T-helper 1 cell treated with Interleukin-12 subunit alpha and Interleukin-12 subunit beta and Interleukin-4 antibody, amounts not matched to agents 30 μg/mL and 1 μg/mL, for 36 hours (primary cell): ENCODE measurements around the gene MYL7.
"Not testable (repeated sequence)": the region's sequence is repeated elsewhere in the genome, so short reads cannot be mapped to it uniquely, and the experiment has no call there.

Experiments used
- H3K27ac Mint-ChIP-seq: one replicate; pipeline ENCODE4 v1.8.0; 2021; ENCODE audit warnings: mild to moderate bottlenecking, mixed read lengths
- H3K27me3 Mint-ChIP-seq: one replicate; pipeline ENCODE4 v1.8.0; 2021; ENCODE audit warnings: low read depth, mixed read lengths
- H3K36me3 Mint-ChIP-seq: one replicate; pipeline ENCODE4 v1.8.0; 2021; ENCODE audit warnings: low read depth, mixed read lengths
- H3K4me1 Mint-ChIP-seq: one replicate; pipeline ENCODE4 v1.8.0; 2021; ENCODE audit warnings: low read depth, mixed read lengths
- H3K4me3 Mint-ChIP-seq: one replicate; pipeline ENCODE4 v1.8.0; 2021; ENCODE audit warnings: mild to moderate bottlenecking, moderate library complexity, mixed read lengths
- H3K9me3 Mint-ChIP-seq: one replicate; pipeline ENCODE4 v1.8.0; 2021; ENCODE audit warnings: mixed read lengths

MYL7 gene

GRCh38 chr7:44138698-44139097 lies 2.4 kb downstream of the MYL7 start:
- H3K27me3 Mint-ChIP-seq = peaks cover 8% of the 10 kb centered on the region
- no peak overlapping the region for H3K4me3 Mint-ChIP-seq
- H3K4me1 Mint-ChIP-seq = no peaks in the 10 kb centered on the region
- no peaks in the 10 kb centered on the region for H3K9me3 Mint-ChIP-seq
- H3K36me3 Mint-ChIP-seq = no peaks in the 10 kb centered on the region
- H3K27ac Mint-ChIP-seq = no peak overlapping the region

- no peaks in the 10 kb centered on the region for H3K9me3 Mint-ChIP-seq
- H3K4me3 Mint-ChIP-seq = no peak overlapping the region
- H3K4me1 Mint-ChIP-seq = no peaks in the 10 kb centered on the region
- H3K27ac Mint-ChIP-seq = no peak overlapping the region
- peaks cover 8% of the 10 kb centered on the region for H3K27me3 Mint-ChIP-seq
- H3K36me3 Mint-ChIP-seq = no peaks in the 10 kb centered on the region
These were observed 4.4 kb downstream of the MYL7 start for GRCh38 chr7:44136731-44137130.

GRCh38 chr7:44134943-44135628 lies 6.0 kb downstream of the MYL7 start:
- H3K36me3 Mint-ChIP-seq = no peaks in the 10 kb centered on the region
- H3K4me1 Mint-ChIP-seq = no peaks in the 10 kb centered on the region
- H3K9me3 Mint-ChIP-seq = no peaks in the 10 kb centered on the region
- H3K27me3 Mint-ChIP-seq = peaks cover 8% of the 10 kb centered on the region
- no peak overlapping the region for H3K4me3 Mint-ChIP-seq
- H3K27ac Mint-ChIP-seq = no peak overlapping the region

GRCh38 chr7:44133295-44133694 lies 7.8 kb downstream of the MYL7 start:
- Mint-ChIP-seq H3K36me3 (no peaks in the 10 kb centered on the region), H3K27ac (no peak overlapping the region), H3K9me3 (no peaks in the 10 kb centered on the region), H3K4me1 (no peaks in the 10 kb centered on the region), H3K27me3 (peaks cover 8% of the 10 kb centered on the region), H3K4me3 (no peak overlapping the region)

GRCh38 chr7:44132039-44132438 lies 9.1 kb downstream of the MYL7 start:
- H3K9me3 Mint-ChIP-seq = no peaks in the 10 kb centered on the region
- no peak overlapping the region for H3K27ac Mint-ChIP-seq
- no peaks in the 10 kb centered on the region for H3K4me1 Mint-ChIP-seq
- H3K4me3 Mint-ChIP-seq = no peak overlapping the region
- no peaks in the 10 kb centered on the region for H3K36me3 Mint-ChIP-seq
- H3K27me3 Mint-ChIP-seq = peaks cover 7% of the 10 kb centered on the region

GRCh38 chr7:44131173-44132029 lies 9.7 kb downstream of the MYL7 start:
- Mint-ChIP-seq H3K9me3 (no peaks in the 10 kb centered on the region), H3K27me3 (peaks cover 12% of the 10 kb centered on the region), H3K36me3 (no peaks in the 10 kb centered on the region), H3K4me3 (no peak overlapping the region), H3K27ac (no peak overlapping the region), H3K4me1 (no peaks in the 10 kb centered on the region)

- Mint-ChIP-seq H3K9me3 (no peaks in the 10 kb centered on the region), H3K27me3 (peaks cover 17% of the 10 kb centered on the region), H3K36me3 (no peaks in the 10 kb centered on the region), H3K27ac (no peak overlapping the region), H3K4me1 (peaks cover 3% of the 10 kb centered on the region), H3K4me3 (no peak overlapping the region)
These were observed 12.2 kb downstream of the MYL7 start for GRCh38 chr7:44128721-44129582.

GRCh38 chr7:44127161-44127560 lies 14.0 kb downstream of the MYL7 start:
- H3K27me3 Mint-ChIP-seq = peaks cover 17% of the 10 kb centered on the region
- peaks cover 9% of the 10 kb centered on the region for H3K4me1 Mint-ChIP-seq
- no peaks in the 10 kb centered on the region for H3K36me3 Mint-ChIP-seq
- no peaks in the 10 kb centered on the region for H3K9me3 Mint-ChIP-seq
- H3K4me3 Mint-ChIP-seq = no peak overlapping the region
- H3K27ac Mint-ChIP-seq = no peak overlapping the region

- peaks cover 12% of the 10 kb centered on the region for H3K4me1 Mint-ChIP-seq
- not testable (repeated sequence) for H3K36me3 Mint-ChIP-seq, H3K4me3 Mint-ChIP-seq
These were observed 14.6 kb downstream of the MYL7 start for GRCh38 chr7:44126574-44126973.

GRCh38 chr7:44124822-44125202 lies 16.3 kb downstream of the MYL7 start:
- Mint-ChIP-seq H3K36me3 (peaks cover 9% of the 10 kb centered on the region), H3K4me3 (peak overlapping the region; percentile 18), H3K27ac (no peak overlapping the region), H3K9me3 (no peaks in the 10 kb centered on the region), H3K27me3 (peaks cover 17% of the 10 kb centered on the region), H3K4me1 (peaks cover 23% of the 10 kb centered on the region)

More at GRCh38 chr7:44126574-44126973, 14.6 kb downstream of the MYL7 start:
- H3K9me3 Mint-ChIP-seq, H3K27ac Mint-ChIP-seq: not testable (repeated sequence)
- H3K27me3 Mint-ChIP-seq = peaks cover 17% of the 10 kb centered on the region

GRCh38 chr7:44123190-44124003 lies 17.7 kb downstream of the MYL7 start, which contains the start of gene POLD2:
POLD2 (minus strand) TSS chr7:44123548; CDS start chr7:44122053, 1,495 bp downstream.
- H3K4me3 Mint-ChIP-seq = peak within 1 kb of the TSS; percentile 81
- H3K9me3 Mint-ChIP-seq = no peaks in the 10 kb centered on the region
- H3K27me3 Mint-ChIP-seq = peaks cover 17% of the 10 kb centered on the region
- H3K27ac Mint-ChIP-seq = peak within 1 kb of the TSS; percentile 85
- H3K4me1 Mint-ChIP-seq = peaks cover 25% of the 10 kb centered on the region
- H3K36me3 Mint-ChIP-seq = peaks cover 11% of the 10 kb centered on the region

GRCh38 chr7:44122529-44122928 lies 18.6 kb downstream of the MYL7 start:
- Mint-ChIP-seq H3K36me3 (peaks cover 16% of the 10 kb centered on the region), H3K27ac (peak overlapping the region; percentile 67), H3K27me3 (peaks cover 13% of the 10 kb centered on the region), H3K4me1 (peaks cover 25% of the 10 kb centered on the region), H3K4me3 (peak overlapping the region; percentile 81), H3K9me3 (no peaks in the 10 kb centered on the region)

- H3K27ac Mint-ChIP-seq = no peak overlapping the region
- H3K9me3 Mint-ChIP-seq = no peaks in the 10 kb centered on the region
- peaks cover 16% of the 10 kb centered on the region for H3K36me3 Mint-ChIP-seq
These were observed 19.2 kb downstream of the MYL7 start for GRCh38 chr7:44121761-44122420.

More at GRCh38 chr7:44121761-44122420, 19.2 kb downstream of the MYL7 start:
- Mint-ChIP-seq H3K4me3 (no peak overlapping the region), H3K27me3 (peaks cover 9% of the 10 kb centered on the region), H3K4me1 (peaks cover 25% of the 10 kb centered on the region)
